ENCODE data around the gene CDCA7.
"Not testable (repeated sequence)": the region's sequence is repeated elsewhere in the genome, so short reads cannot be mapped to it uniquely, and the experiment has no call there.

Gene CDCA7

GRCh38 chr2:173354582-173355131 is at the start of gene CDCA7:
CDCA7 (plus strand) TSS chr2:173354872; CDS start chr2:173354964, 92 bp downstream.
- in situ Hi-C loops (cut with MboI; ENCODE audit: low sequenced_read_pairs): no loop called here

DNA sequence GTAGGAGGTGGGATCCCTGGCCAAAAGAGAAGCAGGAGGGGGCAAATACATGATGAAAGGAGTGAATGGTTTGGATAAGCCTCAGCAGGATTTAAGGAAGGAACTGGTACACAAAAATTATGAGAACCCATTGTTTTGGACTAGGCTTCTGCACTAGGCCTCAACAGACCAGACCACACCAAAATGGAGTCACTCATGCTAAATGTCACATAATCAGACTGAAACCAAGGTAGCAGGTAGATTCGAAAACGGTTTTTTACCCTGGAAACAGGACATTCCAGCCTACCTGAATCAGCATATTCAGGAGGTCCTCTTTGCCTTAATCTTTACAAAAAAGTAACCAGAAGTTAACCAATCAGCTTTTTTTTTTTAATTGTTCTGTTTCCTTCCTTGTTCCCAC is 49.4 kb upstream of the CDCA7 start:
- in situ Hi-C loops (cut with MboI; ENCODE audit: low sequenced_read_pairs): no loop called here

- in situ Hi-C loops (cut with MboI; ENCODE audit: low sequenced_read_pairs): no loop called here
Observed at GRCh38 chr2:173307293-173307692, 47.4 kb upstream of the CDCA7 start.

DNA sequence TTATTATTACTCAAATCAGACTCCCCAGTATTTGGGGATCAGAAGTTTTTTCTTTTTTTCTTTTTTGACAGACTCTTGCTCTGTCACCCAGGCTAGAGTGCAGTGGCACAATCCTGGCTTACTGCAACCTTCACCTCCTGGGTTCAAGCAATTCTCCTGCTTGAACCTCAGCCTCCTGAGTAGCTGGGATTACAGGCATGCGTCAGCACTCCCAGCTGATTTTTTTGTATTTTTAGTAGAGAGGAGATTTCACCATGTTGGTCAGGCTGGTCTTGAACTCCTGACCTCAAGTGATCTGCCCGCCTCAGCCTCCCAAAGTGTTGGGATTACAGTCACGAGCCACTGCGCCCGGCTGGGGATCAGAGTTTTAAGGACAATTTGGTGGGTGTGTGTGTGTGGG is 45.3 kb upstream of the CDCA7 start:
- in situ Hi-C loops (cut with MboI; ENCODE audit: low sequenced_read_pairs): not testable (repeated sequence)

- in situ Hi-C loops (cut with MboI; ENCODE audit: low sequenced_read_pairs): no loop called here
Observed at GRCh38 chr2:173311844-173312606, 42.6 kb upstream of the CDCA7 start.

DNA sequence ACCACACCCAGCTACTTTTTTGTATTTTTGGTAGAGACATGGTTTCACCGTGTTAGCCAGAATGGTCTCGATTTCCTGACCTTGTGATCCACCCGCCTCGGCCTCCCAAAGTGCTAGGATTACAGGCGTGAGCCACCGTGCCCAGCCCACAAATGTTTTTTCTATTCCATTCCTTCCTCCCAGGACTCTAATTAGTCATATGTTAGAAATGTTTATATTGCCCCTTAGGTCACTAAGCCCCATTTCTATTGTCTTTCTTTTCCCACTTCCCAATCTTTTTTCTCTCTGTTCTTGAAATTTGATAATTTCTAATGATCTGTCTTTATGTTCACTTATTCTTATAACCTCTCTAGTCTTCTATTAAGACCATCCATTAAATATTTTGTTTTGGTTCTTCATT is 31.3 kb upstream of the CDCA7 start:
- in situ Hi-C loops (cut with MboI; ENCODE audit: low sequenced_read_pairs): no loop called here

DNA sequence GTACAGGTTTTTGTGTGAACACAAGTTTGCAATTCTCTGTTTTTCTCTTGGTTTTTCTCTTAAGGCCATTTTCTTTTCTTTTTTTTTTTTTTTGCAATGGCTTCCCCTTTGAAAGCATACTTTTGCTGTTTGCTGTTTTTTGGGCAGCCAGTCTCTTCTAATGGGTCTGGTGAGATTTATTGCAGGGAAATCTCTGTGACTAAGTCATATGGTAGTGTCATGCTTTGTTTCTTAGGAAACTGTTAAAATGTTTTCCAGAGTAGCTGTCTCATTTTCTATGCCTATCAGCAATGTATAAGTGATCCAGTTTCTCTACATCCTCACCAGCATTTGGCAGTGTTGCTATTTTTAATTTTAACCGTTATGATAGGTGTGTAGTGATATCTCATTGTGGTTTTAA is 27.9 kb upstream of the CDCA7 start:
- in situ Hi-C loops (cut with MboI; ENCODE audit: low sequenced_read_pairs): no loop called here

DNA sequence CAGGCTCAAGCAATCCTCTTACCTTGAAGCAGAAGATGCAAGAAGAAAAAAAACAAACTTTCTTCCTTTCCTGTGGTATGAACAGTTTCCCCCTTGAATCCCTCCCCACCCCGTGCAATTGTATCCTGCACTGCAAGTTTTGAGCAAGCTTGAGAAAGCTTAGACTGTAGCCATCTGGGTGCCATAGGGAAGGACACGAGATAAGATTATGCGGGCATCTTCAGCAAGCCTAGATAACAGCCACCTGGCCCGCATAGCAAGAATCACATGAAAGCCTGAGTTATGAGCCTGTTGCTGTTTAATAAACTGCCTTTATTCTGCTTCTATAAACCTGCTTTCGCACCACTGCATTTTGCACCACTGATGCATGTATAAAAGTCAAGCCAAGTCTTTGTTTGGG is 27.3 kb upstream of the CDCA7 start:
- in situ Hi-C loops (cut with MboI; ENCODE audit: low sequenced_read_pairs): no loop called here

- in situ Hi-C loops (cut with MboI; ENCODE audit: low sequenced_read_pairs): not testable (repeated sequence)
Observed at GRCh38 chr2:173333003-173333402, 21.7 kb upstream of the CDCA7 start.

GRCh38 chr2:173339807-173340206 is 14.9 kb upstream of the CDCA7 start:
- in situ Hi-C loops (cut with MboI; ENCODE audit: low sequenced_read_pairs): no loop called here

GRCh38 chr2:173343921-173344320 is 10.8 kb upstream of the CDCA7 start:
- in situ Hi-C loops (cut with MboI; ENCODE audit: low sequenced_read_pairs): no loop called here

GRCh38 chr2:173346035-173346434 is 8.6 kb upstream of the CDCA7 start:
- in situ Hi-C loops (cut with MboI; ENCODE audit: low sequenced_read_pairs): no loop called here

DNA sequence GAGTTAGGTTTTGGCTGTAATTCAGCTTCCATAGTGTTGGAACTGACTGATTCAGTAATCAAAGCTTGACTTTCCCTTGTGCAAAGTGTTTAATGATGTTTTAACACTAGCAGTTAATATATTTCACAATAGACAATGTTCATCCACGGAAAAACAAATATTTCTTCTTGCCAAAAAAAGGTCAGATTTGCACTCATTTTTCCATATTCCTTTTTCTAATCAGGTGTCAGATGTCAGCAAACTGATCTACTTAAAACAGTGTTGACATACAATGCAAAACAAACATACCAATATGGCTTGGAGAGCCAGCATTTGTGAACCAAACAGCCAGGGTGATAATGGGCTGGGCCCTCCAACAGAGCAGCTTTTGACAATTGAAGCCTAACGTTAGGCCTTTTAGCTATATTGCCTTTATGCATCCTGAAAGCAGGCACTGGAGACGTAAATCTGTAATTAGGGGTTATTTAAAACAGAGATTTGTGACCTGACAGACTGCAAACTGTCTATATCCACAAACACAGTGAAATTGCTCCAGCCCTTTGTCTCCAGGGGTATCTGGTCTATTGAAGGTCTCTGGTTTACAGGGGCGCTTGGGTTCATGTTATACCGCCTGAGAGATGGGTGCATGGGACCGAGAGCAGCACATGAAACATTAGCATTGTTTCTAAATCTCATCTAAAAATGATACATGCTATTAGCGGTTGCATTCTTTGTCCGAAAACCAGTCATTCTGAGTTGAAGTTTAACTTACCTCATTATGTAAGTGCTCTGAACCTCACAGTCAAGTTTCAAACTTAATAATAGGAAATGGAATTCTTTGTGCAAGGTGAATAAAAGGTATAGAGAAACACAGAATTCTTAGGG is 7.1 kb upstream of the CDCA7 start:
- in situ Hi-C loops (cut with MboI; ENCODE audit: low sequenced_read_pairs): no loop called here

DNA sequence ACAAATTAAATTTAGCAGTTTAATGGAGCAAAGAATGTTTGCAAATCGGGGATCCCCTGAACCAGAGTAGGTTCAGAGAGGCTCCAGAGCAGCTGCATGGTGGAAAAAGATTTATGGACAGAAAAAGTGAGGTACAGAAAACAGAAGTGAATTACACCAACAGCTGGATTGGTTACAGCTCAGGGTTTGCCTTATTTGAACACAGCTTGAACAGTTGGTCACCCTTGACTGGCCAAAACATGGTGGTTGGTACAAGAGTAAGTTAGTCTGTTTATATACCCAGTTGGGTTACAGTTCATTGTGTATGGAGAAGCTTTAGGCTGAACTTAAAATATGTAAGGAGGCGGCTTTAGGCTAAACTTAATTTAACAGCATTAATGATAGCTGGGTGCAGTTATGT is 5.4 kb upstream of the CDCA7 start:
- in situ Hi-C loops (cut with MboI; ENCODE audit: low sequenced_read_pairs): no loop called here

- in situ Hi-C loops (cut with MboI; ENCODE audit: low sequenced_read_pairs): no loop called here
Observed at GRCh38 chr2:173350383-173350782, 4.3 kb upstream of the CDCA7 start.

DNA sequence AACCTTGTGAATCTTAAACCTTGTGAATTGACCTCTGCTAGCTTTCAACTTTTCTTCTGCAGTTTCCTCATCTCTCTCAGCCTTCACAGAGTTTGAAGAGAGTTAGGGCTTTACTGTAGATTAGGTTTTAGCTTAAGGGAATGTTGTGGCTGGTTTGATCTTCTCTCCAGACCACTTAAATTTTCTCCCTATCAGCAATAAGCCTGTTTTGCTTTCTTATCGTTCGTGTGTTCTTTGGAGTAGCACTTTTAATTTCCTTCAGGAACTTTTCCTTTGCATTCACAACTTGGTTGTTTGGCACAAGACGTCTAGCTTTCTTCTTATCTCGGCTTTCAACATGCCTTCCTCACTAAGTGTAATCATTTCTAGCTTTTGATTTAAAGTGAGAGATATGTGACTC is 2.8 kb upstream of the CDCA7 start:
- in situ Hi-C loops (cut with MboI; ENCODE audit: low sequenced_read_pairs): no loop called here

DNA sequence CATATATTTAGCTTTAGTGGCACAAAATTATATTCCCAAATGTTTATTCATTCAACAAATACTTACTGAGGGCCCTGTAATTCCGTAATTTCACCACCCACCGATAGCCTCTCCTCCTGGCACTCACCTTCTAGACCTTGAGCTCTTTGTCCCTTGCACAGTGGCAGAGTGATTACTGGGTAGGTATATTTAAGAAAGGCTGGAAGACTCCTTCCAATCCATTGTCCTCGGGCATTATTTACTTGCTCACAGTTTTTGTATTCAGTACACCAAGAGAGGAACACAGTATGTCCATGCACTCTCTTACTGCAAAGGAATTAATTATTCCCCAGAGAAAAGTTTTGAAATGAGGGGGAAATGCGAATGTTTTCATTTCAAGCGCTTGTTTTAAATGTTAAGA is 1.1 kb upstream of the CDCA7 start:
- in situ Hi-C loops (cut with MboI; ENCODE audit: low sequenced_read_pairs): no loop called here

DNA sequence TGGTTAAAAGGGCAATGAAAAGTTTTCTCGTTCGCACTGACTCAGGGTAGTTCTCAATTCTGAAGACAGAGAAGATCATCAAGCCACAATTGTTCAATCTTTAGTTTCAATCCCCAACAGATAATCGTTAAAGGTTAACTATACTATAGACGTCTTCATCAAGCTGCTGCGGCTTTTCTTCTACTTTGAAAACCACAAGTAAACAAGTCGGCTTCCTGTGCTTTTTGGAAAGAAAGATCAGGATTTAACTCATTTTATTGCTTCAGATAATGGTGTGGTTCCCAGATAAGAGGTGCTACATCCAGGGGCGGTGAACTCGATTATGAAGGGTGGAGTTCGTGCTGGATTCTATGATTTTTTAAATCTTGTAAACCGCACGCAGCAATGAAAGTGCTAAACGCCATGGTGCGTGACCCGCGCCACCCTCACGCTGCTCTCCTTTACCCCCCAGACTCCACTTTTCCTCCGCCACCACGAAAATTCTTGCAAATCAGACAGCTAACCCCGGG is 545 bp upstream of the CDCA7 start:
- in situ Hi-C loops (cut with MboI; ENCODE audit: low sequenced_read_pairs): no loop called here

- in situ Hi-C loops (cut with MboI; ENCODE audit: low sequenced_read_pairs): no loop called here
Observed at GRCh38 chr2:173355132-173355865, 627 bp downstream of the CDCA7 start.

GRCh38 chr2:173355866-173356508 is 1.3 kb downstream of the CDCA7 start:
- in situ Hi-C loops (cut with MboI; ENCODE audit: low sequenced_read_pairs): no loop called here
